ENCODE results near the gene FSTL4. TPM values are rescaled to one million over a fixed set of nuclear protein-coding genes. Genes with fewer than 3 reads are reported as not detected.

FSTL4 gene
- polyA plus RNA-seq, 3 donors from 2014 or later, result not detected

- no peaks in the 10 kb centered on the region for H3K4me1 Mint-ChIP-seq
- no peak overlapping the region for H3K4me3 Mint-ChIP-seq
- H3K27me3 Mint-ChIP-seq (ENCODE audit: low read depth in 3 of 3), result peaks cover 2 to 6% (median 6%) of the 10 kb centered on the region in 3 donors
- H3K36me3 Mint-ChIP-seq, result no peaks in the 10 kb centered on the region
- H3K9me3 Mint-ChIP-seq, result peaks cover 0 to 1% (median 0%) of the 10 kb centered on the region in 6 donors
- DNase-seq, result no peak
- no peak overlapping the region for H3K27ac Mint-ChIP-seq
Observed at GRCh38 chr5:133423011-133423617, 189.2 kb downstream of the FSTL4 start.

GRCh38 chr5:133421806-133422205, 190.5 kb downstream of the FSTL4 start:
- Mint-ChIP-seq H3K9me3 (peaks cover 0 to 3% (median 0%) of the 10 kb centered on the region in 6 donors), H3K27ac (no peak overlapping the region), H3K4me1 (no peaks in the 10 kb centered on the region), H3K36me3 (no peaks in the 10 kb centered on the region), H3K4me3 (no peak overlapping the region), H3K27me3 (ENCODE audit: low read depth in 3 of 3) (peaks cover 2 to 8% (median 6%) of the 10 kb centered on the region in 3 donors)
- DNase-seq, result no peak

- no peak overlapping the region for H3K4me3 Mint-ChIP-seq
- no peak for DNase-seq
- no peaks in the 10 kb centered on the region for H3K36me3 Mint-ChIP-seq
- no peaks in the 10 kb centered on the region for H3K4me1 Mint-ChIP-seq
- H3K9me3 Mint-ChIP-seq, result peaks cover 0 to 3% (median 0%) of the 10 kb centered on the region in 6 donors
- H3K27ac Mint-ChIP-seq, result no peak overlapping the region
- H3K27me3 Mint-ChIP-seq (ENCODE audit: low read depth in 3 of 3), result peaks cover 2 to 8% (median 8%) of the 10 kb centered on the region in 3 donors
Observed at GRCh38 chr5:133421394-133421793, 190.9 kb downstream of the FSTL4 start.

- Mint-ChIP-seq H3K4me3 (no peak overlapping the region), H3K27me3 (ENCODE audit: low read depth in 3 of 3) (peaks cover 0 to 10% (median 8%) of the 10 kb centered on the region in 3 donors), H3K9me3 (peaks cover 0 to 3% (median 0%) of the 10 kb centered on the region in 6 donors), H3K4me1 (no peaks in the 10 kb centered on the region), H3K36me3 (no peaks in the 10 kb centered on the region), H3K27ac (no peak overlapping the region)
- DNase-seq, result no peak
Observed at GRCh38 chr5:133420440-133421301, 191.7 kb downstream of the FSTL4 start.

GRCh38 chr5:133415906-133416305, 196.4 kb downstream of the FSTL4 start:
- H3K4me1 Mint-ChIP-seq, result no peaks in the 10 kb centered on the region
- H3K9me3 Mint-ChIP-seq, result peaks cover 0 to 2% (median 0%) of the 10 kb centered on the region in 6 donors
- peaks cover 4 to 9% (median 6%) of the 10 kb centered on the region in 3 donors for H3K27me3 Mint-ChIP-seq (ENCODE audit: low read depth in 3 of 3)
- no peak for DNase-seq
- no peak overlapping the region for H3K27ac Mint-ChIP-seq
- H3K4me3 Mint-ChIP-seq, result no peak overlapping the region
- H3K36me3 Mint-ChIP-seq, result no peaks in the 10 kb centered on the region

GRCh38 chr5:133415506-133415905, 196.8 kb downstream of the FSTL4 start:
- H3K4me3 Mint-ChIP-seq, result no peak overlapping the region
- peaks cover 4 to 9% (median 6%) of the 10 kb centered on the region in 3 donors for H3K27me3 Mint-ChIP-seq (ENCODE audit: low read depth in 3 of 3)
- H3K27ac Mint-ChIP-seq, result no peak overlapping the region
- peaks cover 0 to 2% (median 0%) of the 10 kb centered on the region in 6 donors for H3K9me3 Mint-ChIP-seq
- DNase-seq, result no peak
- H3K4me1 Mint-ChIP-seq, result no peaks in the 10 kb centered on the region
- no peaks in the 10 kb centered on the region for H3K36me3 Mint-ChIP-seq

DNA sequence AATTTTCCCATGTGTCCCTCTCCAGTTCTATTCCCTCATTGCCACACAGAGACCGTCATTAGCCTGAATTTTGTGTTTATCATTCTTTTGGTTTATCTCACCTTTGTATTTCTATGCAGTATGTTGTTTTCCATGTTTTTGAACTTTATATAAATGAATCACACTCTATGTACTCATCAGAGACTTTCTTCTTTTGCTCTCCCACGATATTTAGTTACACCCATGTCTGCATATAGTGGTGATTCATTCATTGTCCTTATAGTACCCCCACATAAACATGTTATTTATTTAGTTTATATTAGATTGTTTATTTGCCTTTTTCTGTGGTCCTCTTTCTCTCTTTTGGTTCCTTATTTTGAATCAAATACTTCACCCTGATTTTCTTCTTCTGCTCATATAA, 199.7 kb downstream of the FSTL4 start:
- Mint-ChIP-seq H3K36me3 (no peaks in the 10 kb centered on the region), H3K27me3 (ENCODE audit: low read depth in 3 of 3) (peaks cover 4 to 13% (median 6%) of the 10 kb centered on the region in 3 donors), H3K9me3 (peaks cover 0 to 2% (median 0%) of the 10 kb centered on the region in 6 donors), H3K4me3 (no peak overlapping the region), H3K27ac (no peak overlapping the region), H3K4me1 (no peaks in the 10 kb centered on the region)
- DNase-seq, result no peak

GRCh38 chr5:133410335-133410828, 202.0 kb downstream of the FSTL4 start:
- no peak for DNase-seq
- H3K9me3 Mint-ChIP-seq, result no peaks in the 10 kb centered on the region
- H3K4me1 Mint-ChIP-seq, result no peaks in the 10 kb centered on the region
- peaks cover 4 to 9% (median 5%) of the 10 kb centered on the region in 3 donors for H3K27me3 Mint-ChIP-seq (ENCODE audit: low read depth in 3 of 3)
- no peak overlapping the region for H3K27ac Mint-ChIP-seq
- H3K4me3 Mint-ChIP-seq, result no peak overlapping the region
- no peaks in the 10 kb centered on the region for H3K36me3 Mint-ChIP-seq

- no peaks in the 10 kb centered on the region for H3K9me3 Mint-ChIP-seq
- no peaks in the 10 kb centered on the region for H3K4me1 Mint-ChIP-seq
- H3K36me3 Mint-ChIP-seq, result no peaks in the 10 kb centered on the region
- H3K4me3 Mint-ChIP-seq, result no peak overlapping the region
- no peak for DNase-seq
- H3K27ac Mint-ChIP-seq, result no peak overlapping the region
- H3K27me3 Mint-ChIP-seq (ENCODE audit: low read depth in 3 of 3), result peaks cover 4 to 10% (median 5%) of the 10 kb centered on the region in 3 donors
Observed at GRCh38 chr5:133409210-133409674, 203.1 kb downstream of the FSTL4 start.

DNA sequence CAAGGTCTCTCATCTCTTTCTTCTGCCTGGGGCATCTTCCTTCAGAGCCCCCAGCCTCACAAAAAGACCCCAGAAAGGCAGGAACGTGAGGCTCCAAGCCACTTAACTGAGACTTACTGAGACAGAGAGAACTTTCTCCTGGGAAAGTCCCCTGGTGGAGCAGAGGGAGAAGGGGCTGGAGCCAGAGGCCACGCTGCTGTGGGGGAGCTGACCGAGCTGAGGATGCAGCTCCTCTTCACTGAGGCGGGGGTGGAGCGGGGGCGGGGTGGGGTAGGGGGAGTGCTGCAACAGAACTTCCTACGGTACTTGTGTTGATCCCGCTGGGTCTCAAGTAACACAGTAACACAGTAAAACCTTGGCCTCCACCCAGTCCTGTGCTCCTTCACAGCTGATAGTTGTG, 204.0 kb downstream of the FSTL4 start:
- DNase-seq, result no peak
- Mint-ChIP-seq H3K27me3 (ENCODE audit: low read depth in 3 of 3) (peaks cover 4 to 9% (median 5%) of the 10 kb centered on the region in 3 donors), H3K4me3 (no peak overlapping the region), H3K36me3 (no peaks in the 10 kb centered on the region), H3K27ac (no peak overlapping the region), H3K9me3 (peaks cover 0 to 2% (median 0%) of the 10 kb centered on the region in 6 donors), H3K4me1 (no peaks in the 10 kb centered on the region)

DNA sequence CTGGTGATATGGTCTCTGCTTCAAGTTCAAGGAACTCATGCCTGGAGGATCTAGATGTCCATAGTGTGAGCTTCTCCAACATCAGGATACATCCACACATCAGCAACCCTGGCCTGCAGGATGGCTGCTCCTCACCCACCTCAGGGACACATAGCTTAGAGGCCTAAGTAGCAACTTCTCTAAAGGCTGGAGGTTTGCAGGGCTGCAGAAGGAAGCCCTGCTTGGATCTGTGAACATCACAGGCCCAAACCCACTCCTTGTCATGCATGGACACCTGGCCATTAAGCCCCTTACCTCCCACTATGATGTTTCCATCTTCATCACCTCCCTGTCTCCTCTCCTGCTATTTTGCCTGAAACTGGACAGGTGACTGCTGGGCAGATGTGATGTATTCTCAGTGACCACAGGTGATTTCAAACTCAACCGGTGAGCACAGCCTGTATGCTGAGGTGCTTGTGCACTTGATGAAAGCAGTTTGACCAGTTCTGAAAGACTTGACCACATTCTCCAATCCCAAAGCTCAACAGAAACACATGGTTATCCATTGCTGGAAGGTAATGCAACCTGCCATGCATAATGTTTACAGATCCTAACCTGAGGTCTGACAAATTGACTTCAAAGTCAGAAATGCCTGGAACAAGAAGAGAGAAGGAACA, 205.2 kb downstream of the FSTL4 start:
- no peak overlapping the region for H3K27ac Mint-ChIP-seq
- peaks cover 0 to 2% (median 0%) of the 10 kb centered on the region in 6 donors for H3K9me3 Mint-ChIP-seq
- no peak for DNase-seq
- no peaks in the 10 kb centered on the region for H3K36me3 Mint-ChIP-seq
- H3K4me3 Mint-ChIP-seq, result no peak overlapping the region
- no peaks in the 10 kb centered on the region for H3K4me1 Mint-ChIP-seq
- H3K27me3 Mint-ChIP-seq (ENCODE audit: low read depth in 3 of 3), result peaks cover 2 to 9% (median 5%) of the 10 kb centered on the region in 3 donors

- Mint-ChIP-seq H3K4me1 (no peaks in the 10 kb centered on the region), H3K9me3 (peaks cover 0 to 2% (median 0%) of the 10 kb centered on the region in 6 donors), H3K27me3 (ENCODE audit: low read depth in 3 of 3) (peaks cover 2 to 9% (median 3%) of the 10 kb centered on the region in 3 donors), H3K27ac (no peak overlapping the region), H3K36me3 (no peaks in the 10 kb centered on the region), H3K4me3 (no peak overlapping the region)
- no peak for DNase-seq
Observed at GRCh38 chr5:133406208-133406976, 205.9 kb downstream of the FSTL4 start.
